HCT116 (cell line): ENCODE results near the gene WDR83. TPM values are rescaled to one million over a fixed set of nuclear protein-coding genes. Genes with fewer than 3 reads are reported as not detected.
A peak's percentile ranks its signal among the peaks of the same experiment; 100 is the strongest.

Experiments
- ATAC-seq: fragments of 200-7000 bp; cut with Tn5 transposase; 2 replicates; pipeline ENCODE4 v1.9.1; 2020; ENCODE audit warnings: mild to moderate bottlenecking, moderate library complexity
- BruUV-seq: library from RNA; stranded (reverse); fragments of 400-500 nt; replicated peaks from 2 replicates; lab custom pipeline; 2021; lab: Mats Ljungman, UMichigan
- CTCF ChIA-PET: fragments of 300-600 bp; sonication (Branson Sonifier 250); formaldehyde crosslinking; loops from one replicate; lab custom pipeline; 2021; ENCODE audit warnings: antibody characterized with exemption; lab: Charles Lee
- POLR2A ChIA-PET: fragments of 300-600, 350-600 bp; sonication (Branson Sonifier 250); formaldehyde crosslinking; loops from one replicate; lab custom pipeline; 2021; ENCODE audit warnings: antibody characterized with exemption; lab: Charles Lee
- RAD21 ChIA-PET, 2 experiments: fragments of 300-600 bp; sonication (Branson Sonifier 250); formaldehyde crosslinking; loops; one replicate each; lab custom pipeline; 2023; ENCODE audit warnings: low total read pairs in 2 of 2; ENCODE audit not compliant: uncharacterized antibody in 2 of 2, unreplicated experiment in 2 of 2, low non-redundant PET in 1 of 2; lab: Charles Lee
- DNase-seq: peaks from one replicate; pipeline ENCODE4 v3.0.0-alpha.2; 2010; ENCODE audit warnings: low read depth, low spot score
- H2AFZ ChIP-seq: fragments of 200-600 bp; shearing (Covaris generic), sonication (generic); 2 replicates; pipeline ENCODE4 v1.6.1; 2017; ENCODE audit warnings: low read depth, mixed run types, mixed read lengths, antibody characterized with exemption, low read length; ENCODE audit not compliant: poor library complexity, severe bottlenecking
- H3K27ac ChIP-seq: 2 replicates; pipeline ENCODE4 v1.5.1; 2012; ENCODE audit warnings: low read depth, low read length
- H3K27me3 ChIP-seq: fragments of 200-600 bp; sonication (generic); 2 replicates; pipeline ENCODE4 v1.6.1; 2016; ENCODE audit warnings: mixed run types, low read length, mixed read lengths; ENCODE audit not compliant: insufficient read depth
- H3K36me3 ChIP-seq, 2 experiments: fragments of 200-500 bp in 1 of 2; fragments of 200-600 bp in 1 of 2; sonication (Bioruptor generic) in 1 of 2; sonication (generic) in 1 of 2; 2 replicates each; pipeline versions ENCODE4 v1.5.1 to v1.6.1; 2014 to 2016; ENCODE audit warnings: low read length in 2 of 2, inconsistent platforms in 1 of 2, mixed read lengths in 1 of 2, mixed run types in 1 of 2; ENCODE audit not compliant: insufficient read depth in 2 of 2, control insufficient read depth in 1 of 2
- H3K4me1 ChIP-seq, 2 experiments: fragments of 200-600 bp in 1 of 2; sonication (generic) in 1 of 2; 2 replicates each; pipeline versions ENCODE4 v1.5.1 to v1.6.1; 2012 to 2017; ENCODE audit warnings: low read length in 2 of 2, inconsistent platforms in 1 of 2, mild to moderate bottlenecking in 1 of 2, mixed read lengths in 1 of 2, mixed run types in 1 of 2, moderate library complexity in 1 of 2; ENCODE audit not compliant: insufficient read depth in 2 of 2, control insufficient read depth in 1 of 2
- H3K4me2 ChIP-seq: fragments of 200-600 bp; sonication (generic); 2 replicates; pipeline ENCODE4 v1.6.1; 2017; ENCODE audit warnings: mixed run types, low read length, mixed read lengths
- H3K4me3 ChIP-seq, 2 experiments: fragments of 200-600 bp in 1 of 2; sonication (generic) in 1 of 2; replicated peaks in 1 of 2; 2 replicates each; pipeline ENCODE4 v1.5.1; 2011 to 2016; ENCODE audit warnings: low read length in 2 of 2, control low read depth in 1 of 2, low read depth in 1 of 2, mild to moderate bottlenecking in 1 of 2, mixed read lengths in 1 of 2, mixed run types in 1 of 2
- H3K79me2 ChIP-seq: fragments of 200-600 bp; sonication (generic); 2 replicates; pipeline ENCODE4 v1.6.1; 2017; ENCODE audit warnings: mild to moderate bottlenecking, mixed run types, low read length, moderate library complexity, mixed read lengths; ENCODE audit not compliant: insufficient read depth
- H3K9ac ChIP-seq: fragments of 200-600 bp; sonication (generic); 2 replicates; pipeline ENCODE4 v1.6.1; 2016; ENCODE audit warnings: low read length, mixed read lengths
- H3K9me2 ChIP-seq: fragments of 200-600 bp; sonication (generic), shearing (Covaris generic); 2 replicates; pipeline ENCODE4 v1.6.1; 2017; ENCODE audit warnings: mixed run types, mild to moderate bottlenecking, moderate library complexity; ENCODE audit not compliant: insufficient read depth
- H3K9me3 ChIP-seq, 2 experiments: fragments of 200-500 bp in 1 of 2; fragments of 200-600 bp in 1 of 2; sonication (Bioruptor generic) in 1 of 2; sonication (generic) in 1 of 2; 2 replicates each; pipeline ENCODE4 v1.6.1; 2014 to 2017; ENCODE audit warnings: low read length in 2 of 2, mixed read lengths in 2 of 2, inconsistent platforms in 1 of 2, low read depth in 1 of 2, mild to moderate bottlenecking in 1 of 2, mixed run types in 1 of 2, moderate library complexity in 1 of 2; ENCODE audit not compliant: control insufficient read depth in 1 of 2, insufficient read depth in 1 of 2
- H4K20me1 ChIP-seq: fragments of 200-600 bp; sonication (generic), shearing (Covaris generic); 2 replicates; pipeline ENCODE4 v1.6.1; 2017; ENCODE audit warnings: mixed run types, mild to moderate bottlenecking, moderate library complexity; ENCODE audit not compliant: insufficient read depth
- EZH2 ChIP-seq: fragments of 200-600 bp; sonication (generic); IDR thresholded peaks from 2 replicates; pipeline ENCODE4 v1.6.1; 2017; ENCODE audit warnings: antibody characterized with exemption, mixed run types
- JUND ChIP-seq: IDR thresholded peaks from 2 replicates; pipeline ENCODE4 v1.6.1; 2012
- POLR2A ChIP-seq: IDR thresholded peaks from 2 replicates; pipeline ENCODE4 v1.7.0; 2011; ENCODE audit warnings: borderline replicate concordance; ENCODE audit not compliant: insufficient read depth, insufficient read length; ENCODE audit errors: extremely low read depth
- RAD21 ChIP-seq: IDR thresholded peaks from 2 replicates; pipeline ENCODE4 v1.6.1; 2012; ENCODE audit warnings: low read depth, mild to moderate bottlenecking
- TCF7L2 ChIP-seq: IDR thresholded peaks from 2 replicates; pipeline ENCODE4 v1.7.0; 2011; ENCODE audit warnings: borderline replicate concordance, inconsistent platforms; ENCODE audit not compliant: insufficient read depth, insufficient read length; ENCODE audit errors: extremely low read depth
- YY1 ChIP-seq: IDR thresholded peaks from 2 replicates; pipeline ENCODE4 v1.6.1; 2011; ENCODE audit warnings: low read length, low read depth, moderate library complexity, mild to moderate bottlenecking; ENCODE audit not compliant: insufficient replicate concordance; ENCODE audit errors: extremely low read depth
- ZBTB33 ChIP-seq: IDR thresholded peaks from 2 replicates; pipeline ENCODE4 v1.6.1; 2011; ENCODE audit warnings: mild to moderate bottlenecking, low read length, moderate library complexity; ENCODE audit not compliant: insufficient replicate concordance; ENCODE audit errors: extremely low read depth
- intact Hi-C: fragments of 100-400 bp; cut with micrococcal nuclease; formaldehyde crosslinking; loops from 2 replicates; pipeline ENCODE4 v1.10.0; 2022
- total RNA-seq: library from RNA; stranded (reverse); gene quantifications from one replicate; pipeline ENCODE4 v1.2.1, GENCODE V29; 2021; ENCODE audit not compliant: unreplicated experiment

WDR83 gene
- total RNA-seq, 1 experiment from 2014 or later: 20.1 TPM

DNA sequence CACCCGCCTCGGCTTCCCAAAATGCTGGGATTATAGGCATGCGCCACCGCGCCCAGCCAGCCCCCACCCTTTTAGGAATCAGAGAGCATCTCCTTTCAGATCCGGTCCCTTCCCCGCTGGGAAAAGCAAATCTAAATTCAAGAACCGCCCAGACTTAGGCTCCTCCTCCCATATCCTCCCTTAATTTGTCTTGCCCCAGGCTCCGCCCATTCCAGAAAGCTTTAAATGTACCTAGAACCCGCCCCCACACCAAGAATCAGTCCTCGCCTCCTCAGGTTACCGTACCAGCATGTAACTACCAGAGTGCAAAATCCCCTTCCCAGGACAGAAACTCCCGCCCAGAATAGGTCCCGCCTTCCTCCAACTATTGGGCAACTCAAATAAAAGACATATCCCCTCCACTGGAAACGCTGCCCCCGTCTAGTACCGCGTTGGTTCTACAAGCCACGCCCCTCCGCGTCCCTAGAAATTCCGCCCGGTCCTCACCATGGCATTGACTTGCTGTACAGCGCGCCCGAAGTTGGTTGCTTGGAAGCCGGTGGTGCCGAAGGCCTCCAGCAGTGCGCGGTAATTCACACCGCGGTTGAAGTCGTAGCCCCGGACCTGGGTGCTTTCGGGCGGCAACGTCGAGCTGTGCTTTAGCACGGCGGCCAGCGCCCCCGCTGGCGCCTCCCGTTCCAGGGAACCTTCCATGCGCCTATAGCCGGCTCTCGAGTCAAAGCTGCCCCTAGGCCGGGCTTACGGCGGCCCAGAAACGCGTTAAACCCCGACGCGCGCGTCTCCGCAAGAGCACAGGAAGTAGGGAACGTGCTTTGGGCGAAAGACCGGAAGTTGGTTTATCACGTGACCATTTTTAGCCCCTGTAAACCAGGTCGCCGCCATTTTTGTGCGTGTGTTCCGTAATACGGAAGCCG is 14.7 kb downstream of the WDR83 start, which contains the start of gene DHPS (continued):
- TF ChIP-seq RAD21 (no peak), POLR2A (peak; percentile 82), TCF7L2 (no peak), YY1 (peak; percentile 99), JUND (no peak), EZH2 (no peak)

DNA sequence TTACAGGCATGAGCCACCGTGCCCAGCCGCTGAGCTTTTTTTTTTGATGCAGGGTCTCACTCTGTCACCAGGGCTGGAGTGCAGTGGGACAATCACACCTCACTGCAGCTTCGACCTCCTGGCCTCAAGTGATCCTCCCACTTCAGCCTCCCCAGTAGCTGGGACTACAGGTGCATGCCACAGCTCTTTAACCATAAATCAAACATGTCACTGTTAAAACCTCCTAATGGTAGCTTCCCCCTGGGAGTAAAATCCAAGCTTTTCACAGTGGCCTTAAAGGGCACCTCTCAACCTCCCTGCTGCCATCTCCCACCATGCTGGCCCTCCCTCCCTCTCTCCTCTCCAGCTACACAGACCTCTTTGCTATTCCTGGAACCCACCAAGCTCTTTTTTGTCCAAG is 19.2 kb downstream of the WDR83 start:
- no peak for DNase-seq
- CTCF ChIA-PET: interaction anchor here (1.5 kb wide), 1 partner anchor 72 kb away, joined by 3 read pairs; no protein-coding TSS in a partner anchor
- no peaks in the 10 kb centered on the region for H3K9me3 ChIP-seq
- BruUV-seq: no TSS peak
- RAD21 ChIA-PET: no interaction called here
- intact Hi-C loops: no loop called here
- POLR2A ChIA-PET: interaction anchor here (0.5 kb wide), 1 partner anchor 72 kb away, joined by 3 read pairs; no protein-coding TSS in a partner anchor
- H3K79me2 ChIP-seq: peaks cover 2% of the 10 kb centered on the region; the same call in 1 of the 2 replicates
- TF ChIP-seq TCF7L2 (no peak), ZBTB33 (no peak), JUND (no peak)
- no peak overlapping the region for H3K9ac ChIP-seq
- peaks cover 4 to 9% of the 10 kb centered on the region in 2 experiments; a peak in 2 of 4 replicates for H3K4me1 ChIP-seq
- H3K36me3 ChIP-seq: no peaks in the 10 kb centered on the region
- ATAC-seq: no peak
- H3K4me3 ChIP-seq: no peak overlapping the region
- no peak overlapping the region for H2AFZ ChIP-seq
- no peak overlapping the region for H3K27ac ChIP-seq
- no peaks in the 10 kb centered on the region for H3K27me3 ChIP-seq
- H4K20me1 ChIP-seq: no peaks in the 10 kb centered on the region
- no peaks in the 10 kb centered on the region for H3K9me2 ChIP-seq
- H3K4me2 ChIP-seq: no peak overlapping the region
